ENCODE data around the gene AMPD3.

DNA sequence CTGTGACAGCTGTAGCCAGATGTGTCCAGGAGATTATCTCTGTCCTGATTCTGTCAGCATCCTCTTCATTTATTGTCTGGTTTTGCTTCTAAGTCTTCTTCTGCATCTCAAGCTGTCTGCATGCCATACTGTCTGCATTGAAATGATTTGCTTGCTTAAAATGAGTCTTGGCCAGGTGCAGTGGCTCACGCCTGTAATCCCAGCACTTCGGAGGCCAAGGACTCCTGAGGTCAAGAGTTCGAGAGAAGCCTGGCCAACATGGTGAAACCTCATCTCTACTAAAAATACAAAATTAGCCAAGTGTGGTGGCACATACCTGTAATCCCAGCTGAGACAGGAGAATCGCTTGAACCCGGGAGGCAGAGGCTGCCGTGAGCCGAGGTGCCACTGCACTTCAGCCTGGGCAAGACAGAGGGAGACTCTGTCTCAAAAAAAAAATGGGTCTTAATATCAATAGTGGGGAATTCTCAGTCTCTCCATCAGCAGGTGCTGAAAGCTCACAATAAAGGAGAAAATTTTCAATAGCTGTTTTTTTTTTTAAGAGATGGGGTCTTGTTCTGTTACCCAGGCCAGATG lies 39.2 kb upstream of the AMPD3 start:
- TF ChIP-seq, protein P1, sequence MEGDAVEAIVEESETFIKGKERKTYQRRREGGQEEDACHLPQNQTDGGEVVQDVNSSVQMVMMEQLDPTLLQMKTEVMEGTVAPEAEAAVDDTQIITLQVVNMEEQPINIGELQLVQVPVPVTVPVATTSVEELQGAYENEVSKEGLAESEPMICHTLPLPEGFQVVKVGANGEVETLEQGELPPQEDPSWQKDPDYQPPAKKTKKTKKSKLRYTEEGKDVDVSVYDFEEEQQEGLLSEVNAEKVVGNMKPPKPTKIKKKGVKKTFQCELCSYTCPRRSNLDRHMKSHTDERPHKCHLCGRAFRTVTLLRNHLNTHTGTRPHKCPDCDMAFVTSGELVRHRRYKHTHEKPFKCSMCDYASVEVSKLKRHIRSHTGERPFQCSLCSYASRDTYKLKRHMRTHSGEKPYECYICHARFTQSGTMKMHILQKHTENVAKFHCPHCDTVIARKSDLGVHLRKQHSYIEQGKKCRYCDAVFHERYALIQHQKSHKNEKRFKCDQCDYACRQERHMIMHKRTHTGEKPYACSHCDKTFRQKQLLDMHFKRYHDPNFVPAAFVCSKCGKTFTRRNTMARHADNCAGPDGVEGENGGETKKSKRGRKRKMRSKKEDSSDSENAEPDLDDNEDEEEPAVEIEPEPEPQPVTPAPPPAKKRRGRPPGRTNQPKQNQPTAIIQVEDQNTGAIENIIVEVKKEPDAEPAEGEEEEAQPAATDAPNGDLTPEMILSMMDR (IDR thresholded peaks at IDR 0.05; ENCODE audit: poor library complexity, severe bottlenecking) = no peak
- no peak for TF ChIP-seq EZH2 (IDR thresholded peaks at IDR 0.05; ENCODE audit: borderline replicate concordance, insufficient read depth, low read length, poor library complexity, severe bottlenecking)
- no peak for TF ChIP-seq SMC3 (conservative IDR thresholded peaks at IDR 0.05; ENCODE audit: poor library complexity)
- TF ChIP-seq MXI1 (conservative IDR thresholded peaks at IDR 0.05; ENCODE audit: poor library complexity, severe bottlenecking) = no peak
- TF ChIP-seq, protein P2, sequence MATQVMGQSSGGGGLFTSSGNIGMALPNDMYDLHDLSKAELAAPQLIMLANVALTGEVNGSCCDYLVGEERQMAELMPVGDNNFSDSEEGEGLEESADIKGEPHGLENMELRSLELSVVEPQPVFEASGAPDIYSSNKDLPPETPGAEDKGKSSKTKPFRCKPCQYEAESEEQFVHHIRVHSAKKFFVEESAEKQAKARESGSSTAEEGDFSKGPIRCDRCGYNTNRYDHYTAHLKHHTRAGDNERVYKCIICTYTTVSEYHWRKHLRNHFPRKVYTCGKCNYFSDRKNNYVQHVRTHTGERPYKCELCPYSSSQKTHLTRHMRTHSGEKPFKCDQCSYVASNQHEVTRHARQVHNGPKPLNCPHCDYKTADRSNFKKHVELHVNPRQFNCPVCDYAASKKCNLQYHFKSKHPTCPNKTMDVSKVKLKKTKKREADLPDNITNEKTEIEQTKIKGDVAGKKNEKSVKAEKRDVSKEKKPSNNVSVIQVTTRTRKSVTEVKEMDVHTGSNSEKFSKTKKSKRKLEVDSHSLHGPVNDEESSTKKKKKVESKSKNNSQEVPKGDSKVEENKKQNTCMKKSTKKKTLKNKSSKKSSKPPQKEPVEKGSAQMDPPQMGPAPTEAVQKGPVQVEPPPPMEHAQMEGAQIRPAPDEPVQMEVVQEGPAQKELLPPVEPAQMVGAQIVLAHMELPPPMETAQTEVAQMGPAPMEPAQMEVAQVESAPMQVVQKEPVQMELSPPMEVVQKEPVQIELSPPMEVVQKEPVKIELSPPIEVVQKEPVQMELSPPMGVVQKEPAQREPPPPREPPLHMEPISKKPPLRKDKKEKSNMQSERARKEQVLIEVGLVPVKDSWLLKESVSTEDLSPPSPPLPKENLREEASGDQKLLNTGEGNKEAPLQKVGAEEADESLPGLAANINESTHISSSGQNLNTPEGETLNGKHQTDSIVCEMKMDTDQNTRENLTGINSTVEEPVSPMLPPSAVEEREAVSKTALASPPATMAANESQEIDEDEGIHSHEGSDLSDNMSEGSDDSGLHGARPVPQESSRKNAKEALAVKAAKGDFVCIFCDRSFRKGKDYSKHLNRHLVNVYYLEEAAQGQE (IDR thresholded peaks at IDR 0.05; ENCODE audit: borderline replicate concordance) = no peak
- TF ChIP-seq POLR2AphosphoS5 (IDR thresholded peaks at IDR 0.05) = no peak
- no peak for TF ChIP-seq TAF1 (IDR thresholded peaks at IDR 0.05; ENCODE audit: low read depth)
- no peak for TF ChIP-seq EP300 (conservative IDR thresholded peaks at IDR 0.05; ENCODE audit: poor library complexity, severe bottlenecking)

Data from neural cell (in vitro differentiated cells).